ENCODE measurements around the gene ALMS1.
"Not testable (repeated sequence)": the region's sequence is repeated elsewhere in the genome, so short reads cannot be mapped to it uniquely, and the experiment has no call there.

The ALMS1 gene

DNA sequence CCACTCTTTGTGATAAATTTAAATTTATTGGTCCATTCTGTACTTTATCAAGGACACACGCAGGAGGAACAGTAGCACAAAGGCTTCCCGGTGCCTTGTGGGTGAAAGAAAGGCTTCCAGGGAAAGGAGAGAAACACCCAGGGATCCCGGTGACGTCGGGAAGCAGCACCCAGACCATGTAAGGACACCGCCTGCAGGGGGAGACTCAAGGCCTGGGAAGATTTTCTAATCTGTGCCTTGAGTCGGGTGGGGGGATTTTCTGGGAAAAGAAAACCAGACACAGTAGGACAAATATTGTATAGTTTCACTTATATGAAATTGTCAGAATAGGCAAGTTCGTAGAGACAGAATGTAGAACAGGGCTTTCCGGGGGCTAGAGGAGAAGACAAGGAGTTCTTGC, 239.0 kb downstream of the ALMS1 start:
- H2AFZ ChIP-seq (ENCODE audit: insufficient read depth, low read length, poor library complexity); H4K91ac ChIP-seq (ENCODE audit: low read depth, low read length); H3K14ac ChIP-seq (ENCODE audit: low read length); H2AK5ac ChIP-seq (ENCODE audit: low read length); H3K27me3 ChIP-seq (ENCODE audit: insufficient read depth, low read length); H3K27ac ChIP-seq (ENCODE audit: low read depth, low read length); H3K18ac ChIP-seq (ENCODE audit: low read length); H3K36me3 ChIP-seq (ENCODE audit: control insufficient read depth in 1 of 2, insufficient read depth in 2 of 2, low read length in 2 of 2); H3K79me1 ChIP-seq (ENCODE audit: low read length); H3K79me2 ChIP-seq (ENCODE audit: control insufficient read depth, insufficient read depth, low read length, poor library complexity); H3K4me1 ChIP-seq (ENCODE audit: control insufficient read depth in 1 of 2, insufficient read depth in 2 of 2, low read length in 2 of 2); H2BK12ac ChIP-seq (ENCODE audit: low read length); H2BK120ac ChIP-seq (ENCODE audit: insufficient read depth, low read length, poor library complexity); H3K9me3 ChIP-seq (ENCODE audit: insufficient read depth, low read depth, low read length); H3K4me3 ChIP-seq (ENCODE audit: low read depth, low read length); H4K8ac ChIP-seq (ENCODE audit: low read depth, low read length); H3K9ac ChIP-seq (ENCODE audit: low read length); H3K23ac ChIP-seq (ENCODE audit: low read length); H2BK5ac ChIP-seq (ENCODE audit: low read depth, low read length, poor library complexity); DNase-seq; H4K12ac ChIP-seq (ENCODE audit: low read depth, low read length); H3K4ac ChIP-seq (ENCODE audit: low read depth, low read length); H3K4me2 ChIP-seq (ENCODE audit: low read length): not testable (repeated sequence)
- no CpG with 5 or more reads among the region's 9 CpGs for WGBS (ENCODE audit: extremely low coverage, insufficient coverage, insufficient read length)

- H3K4me1 ChIP-seq (ENCODE audit: control insufficient read depth in 1 of 2, insufficient read depth in 2 of 2, low read length in 2 of 2); H4K8ac ChIP-seq (ENCODE audit: low read depth, low read length); H3K79me2 ChIP-seq (ENCODE audit: control insufficient read depth, insufficient read depth, low read length, poor library complexity); H3K9ac ChIP-seq (ENCODE audit: low read length); H3K4ac ChIP-seq (ENCODE audit: low read depth, low read length); H3K27me3 ChIP-seq (ENCODE audit: insufficient read depth, low read length); H3K4me3 ChIP-seq (ENCODE audit: low read depth, low read length); H3K14ac ChIP-seq (ENCODE audit: low read length); H4K91ac ChIP-seq (ENCODE audit: low read depth, low read length); H2BK120ac ChIP-seq (ENCODE audit: insufficient read depth, low read length, poor library complexity); H3K9me3 ChIP-seq (ENCODE audit: insufficient read depth, low read depth, low read length); H3K27ac ChIP-seq (ENCODE audit: low read depth, low read length); H3K36me3 ChIP-seq (ENCODE audit: control insufficient read depth in 1 of 2, insufficient read depth in 2 of 2, low read length in 2 of 2); H2AFZ ChIP-seq (ENCODE audit: insufficient read depth, low read length, poor library complexity); H3K23ac ChIP-seq (ENCODE audit: low read length); H2BK5ac ChIP-seq (ENCODE audit: low read depth, low read length, poor library complexity); H3K18ac ChIP-seq (ENCODE audit: low read length); H2BK12ac ChIP-seq (ENCODE audit: low read length); H3K79me1 ChIP-seq (ENCODE audit: low read length); H4K12ac ChIP-seq (ENCODE audit: low read depth, low read length); H3K4me2 ChIP-seq (ENCODE audit: low read length); H2AK5ac ChIP-seq (ENCODE audit: low read length); DNase-seq: not testable (repeated sequence)
- no CpG with 5 or more reads among the region's 5 CpGs for WGBS (ENCODE audit: extremely low coverage, insufficient coverage, insufficient read length)
These were observed 240.6 kb downstream of the ALMS1 start for GRCh38 chr2:73626237-73626636.

DNA sequence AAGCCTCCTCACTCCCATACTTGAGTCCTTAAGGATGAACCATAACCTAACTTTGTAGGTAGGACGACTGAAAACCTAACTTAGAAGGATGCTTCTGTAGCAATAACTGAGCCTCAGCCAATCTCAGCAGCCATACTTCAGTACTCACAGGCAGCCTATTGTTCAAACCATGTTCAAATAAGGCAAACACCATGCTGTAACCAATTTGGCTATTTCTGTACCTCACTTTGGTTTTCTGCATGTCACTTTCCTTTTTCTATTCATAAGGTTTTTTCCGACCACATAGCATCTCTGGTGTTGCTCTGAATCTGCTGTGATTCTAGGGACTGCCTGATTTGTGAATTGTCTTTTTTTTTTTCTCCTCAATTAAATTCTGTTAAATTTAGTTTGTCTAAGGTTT, 242.9 kb downstream of the ALMS1 start:
- not testable (repeated sequence) for H2BK5ac ChIP-seq (ENCODE audit: low read depth, low read length, poor library complexity); DNase-seq; H3K4me1 ChIP-seq (ENCODE audit: control insufficient read depth in 1 of 2, insufficient read depth in 2 of 2, low read length in 2 of 2); H3K18ac ChIP-seq (ENCODE audit: low read length); H3K4ac ChIP-seq (ENCODE audit: low read depth, low read length); H4K8ac ChIP-seq (ENCODE audit: low read depth, low read length); H3K23ac ChIP-seq (ENCODE audit: low read length); H3K27me3 ChIP-seq (ENCODE audit: insufficient read depth, low read length); H2AFZ ChIP-seq (ENCODE audit: insufficient read depth, low read length, poor library complexity); H3K36me3 ChIP-seq (ENCODE audit: control insufficient read depth in 1 of 2, insufficient read depth in 2 of 2, low read length in 2 of 2); H3K9me3 ChIP-seq (ENCODE audit: insufficient read depth, low read depth, low read length); H4K12ac ChIP-seq (ENCODE audit: low read depth, low read length); H3K14ac ChIP-seq (ENCODE audit: low read length); H2BK120ac ChIP-seq (ENCODE audit: insufficient read depth, low read length, poor library complexity); H3K79me1 ChIP-seq (ENCODE audit: low read length); H3K9ac ChIP-seq (ENCODE audit: low read length); H2BK12ac ChIP-seq (ENCODE audit: low read length); H3K27ac ChIP-seq (ENCODE audit: low read depth, low read length); H3K4me2 ChIP-seq (ENCODE audit: low read length); H3K79me2 ChIP-seq (ENCODE audit: control insufficient read depth, insufficient read depth, low read length, poor library complexity); H4K91ac ChIP-seq (ENCODE audit: low read depth, low read length); H2AK5ac ChIP-seq (ENCODE audit: low read length); H3K4me3 ChIP-seq (ENCODE audit: low read depth, low read length)
- no CpG with 5 or more reads among the region's 2 CpGs for WGBS (ENCODE audit: extremely low coverage, insufficient coverage, insufficient read length)

DNA sequence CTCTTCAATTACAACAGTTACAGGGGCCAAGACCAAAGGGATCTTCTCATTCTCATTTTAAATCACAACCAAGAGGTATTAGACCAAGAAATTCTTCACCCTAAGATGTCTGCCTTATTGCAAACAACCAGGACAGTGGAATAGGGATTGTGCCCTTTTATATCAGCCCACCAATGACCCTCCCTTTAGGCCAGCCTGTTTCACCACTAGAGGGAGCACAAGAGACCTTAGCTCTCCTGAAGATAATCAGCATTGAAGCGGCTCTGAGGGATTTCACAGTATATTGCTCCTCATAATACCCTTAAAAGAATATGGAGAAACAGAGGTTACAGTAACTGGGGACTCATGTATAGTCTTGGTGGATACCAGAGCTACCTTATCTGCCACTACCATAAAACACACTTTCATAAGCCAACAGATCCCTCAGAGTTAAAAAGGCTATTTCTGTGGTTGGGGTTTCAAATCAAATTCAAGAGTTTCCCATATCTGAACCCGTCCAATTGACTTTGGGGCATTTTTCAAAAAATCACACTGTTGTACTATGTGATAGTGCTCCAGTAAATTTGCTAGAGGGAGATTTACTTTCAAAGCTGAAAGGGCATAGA, 245.1 kb downstream of the ALMS1 start:
- not testable (repeated sequence) for H3K14ac ChIP-seq (ENCODE audit: low read length); H4K12ac ChIP-seq (ENCODE audit: low read depth, low read length); H4K91ac ChIP-seq (ENCODE audit: low read depth, low read length); H3K79me1 ChIP-seq (ENCODE audit: low read length); H3K9me3 ChIP-seq (ENCODE audit: insufficient read depth, low read depth, low read length); H3K9ac ChIP-seq (ENCODE audit: low read length); H4K8ac ChIP-seq (ENCODE audit: low read depth, low read length); H3K27ac ChIP-seq (ENCODE audit: low read depth, low read length); H3K23ac ChIP-seq (ENCODE audit: low read length); H2AK5ac ChIP-seq (ENCODE audit: low read length); H3K4me3 ChIP-seq (ENCODE audit: low read depth, low read length); H3K79me2 ChIP-seq (ENCODE audit: control insufficient read depth, insufficient read depth, low read length, poor library complexity); H2AFZ ChIP-seq (ENCODE audit: insufficient read depth, low read length, poor library complexity); H3K18ac ChIP-seq (ENCODE audit: low read length); H3K27me3 ChIP-seq (ENCODE audit: insufficient read depth, low read length); H3K4me1 ChIP-seq (ENCODE audit: control insufficient read depth in 1 of 2, insufficient read depth in 2 of 2, low read length in 2 of 2); H2BK12ac ChIP-seq (ENCODE audit: low read length); H3K36me3 ChIP-seq (ENCODE audit: control insufficient read depth in 1 of 2, insufficient read depth in 2 of 2, low read length in 2 of 2); H2BK5ac ChIP-seq (ENCODE audit: low read depth, low read length, poor library complexity); H3K4ac ChIP-seq (ENCODE audit: low read depth, low read length); H2BK120ac ChIP-seq (ENCODE audit: insufficient read depth, low read length, poor library complexity); H3K4me2 ChIP-seq (ENCODE audit: low read length)
- WGBS (ENCODE audit: extremely low coverage, insufficient coverage, insufficient read length), result no CpG with 5 or more reads among the region's 2 CpGs
- DNase-seq, result peak in 1 of 2 donors; percentile 5

All from trophoblast cell (in vitro differentiated cells and primary cell).